Fibroblast of mammary gland (primary cell): ENCODE data around the gene ZNF331.

ENCODE experiments used
- DNase-seq: peaks from one replicate; pipeline ENCODE4 v3.0.0-alpha.2; 2010; ENCODE audit warnings: low read depth
- H3K4me3 ChIP-seq: 2 replicates; pipeline ENCODE4 v1.5.1; 2011; ENCODE audit warnings: low read depth, mild to moderate bottlenecking, low read length, moderate library complexity; ENCODE audit not compliant: control insufficient read depth
- TF ChIP-seq, protein P1 (sequence below): conservative IDR thresholded peaks from 2 replicates; pipeline ENCODE4 v1.5.1; 2011; ENCODE audit warnings: low read depth, low read length, inconsistent platforms; ENCODE audit not compliant: control insufficient read depth, insufficient read depth

Gene ZNF331

DNA sequence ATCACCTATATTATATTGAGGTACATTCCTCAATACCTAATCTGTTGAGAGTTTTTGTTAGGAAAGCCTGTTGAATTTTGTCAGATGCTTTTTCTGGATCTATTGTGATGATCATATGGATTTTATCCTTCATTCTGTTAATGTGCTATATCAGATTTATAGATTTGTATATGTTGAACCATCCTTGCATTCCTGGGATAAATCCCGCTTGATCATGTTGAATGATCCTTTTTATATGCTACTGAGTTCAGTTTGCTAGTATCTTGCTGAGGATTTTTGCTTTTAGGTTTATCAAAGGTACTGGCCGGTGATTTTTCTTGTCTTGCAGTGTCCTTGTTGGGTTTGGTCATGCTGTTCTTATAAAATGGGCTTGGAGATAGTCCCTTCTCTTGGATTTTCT, 12.0 kb upstream of the ZNF331 start:
- DNase-seq = no peak
- TF ChIP-seq, protein P1, sequence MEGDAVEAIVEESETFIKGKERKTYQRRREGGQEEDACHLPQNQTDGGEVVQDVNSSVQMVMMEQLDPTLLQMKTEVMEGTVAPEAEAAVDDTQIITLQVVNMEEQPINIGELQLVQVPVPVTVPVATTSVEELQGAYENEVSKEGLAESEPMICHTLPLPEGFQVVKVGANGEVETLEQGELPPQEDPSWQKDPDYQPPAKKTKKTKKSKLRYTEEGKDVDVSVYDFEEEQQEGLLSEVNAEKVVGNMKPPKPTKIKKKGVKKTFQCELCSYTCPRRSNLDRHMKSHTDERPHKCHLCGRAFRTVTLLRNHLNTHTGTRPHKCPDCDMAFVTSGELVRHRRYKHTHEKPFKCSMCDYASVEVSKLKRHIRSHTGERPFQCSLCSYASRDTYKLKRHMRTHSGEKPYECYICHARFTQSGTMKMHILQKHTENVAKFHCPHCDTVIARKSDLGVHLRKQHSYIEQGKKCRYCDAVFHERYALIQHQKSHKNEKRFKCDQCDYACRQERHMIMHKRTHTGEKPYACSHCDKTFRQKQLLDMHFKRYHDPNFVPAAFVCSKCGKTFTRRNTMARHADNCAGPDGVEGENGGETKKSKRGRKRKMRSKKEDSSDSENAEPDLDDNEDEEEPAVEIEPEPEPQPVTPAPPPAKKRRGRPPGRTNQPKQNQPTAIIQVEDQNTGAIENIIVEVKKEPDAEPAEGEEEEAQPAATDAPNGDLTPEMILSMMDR = no peak

DNA sequence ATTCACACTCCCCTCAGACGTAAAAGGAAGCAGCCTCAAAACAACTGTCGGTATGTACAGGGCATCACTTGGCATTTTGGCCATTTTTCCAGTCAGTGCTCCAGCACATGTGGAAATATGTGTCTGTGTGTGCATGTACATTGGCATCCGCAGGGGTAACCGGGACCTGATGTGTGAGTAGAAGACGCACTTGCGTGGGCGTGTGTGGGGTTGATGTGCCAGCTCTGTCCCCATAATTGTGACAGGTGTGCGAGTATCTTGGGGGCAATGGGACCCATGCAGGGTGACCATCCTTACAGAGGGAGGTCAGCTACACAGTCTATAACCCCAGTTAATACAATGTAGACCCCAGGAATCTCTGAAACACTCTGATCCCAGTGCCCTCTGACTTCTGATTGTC, 7.3 kb upstream of the ZNF331 start:
- no peak overlapping the region for H3K4me3 ChIP-seq
- TF ChIP-seq, protein P1 = no peak
- no peak for DNase-seq

More for the DNA sequence above, 12.0 kb upstream of the ZNF331 start:
- no peak overlapping the region for H3K4me3 ChIP-seq

DNA sequence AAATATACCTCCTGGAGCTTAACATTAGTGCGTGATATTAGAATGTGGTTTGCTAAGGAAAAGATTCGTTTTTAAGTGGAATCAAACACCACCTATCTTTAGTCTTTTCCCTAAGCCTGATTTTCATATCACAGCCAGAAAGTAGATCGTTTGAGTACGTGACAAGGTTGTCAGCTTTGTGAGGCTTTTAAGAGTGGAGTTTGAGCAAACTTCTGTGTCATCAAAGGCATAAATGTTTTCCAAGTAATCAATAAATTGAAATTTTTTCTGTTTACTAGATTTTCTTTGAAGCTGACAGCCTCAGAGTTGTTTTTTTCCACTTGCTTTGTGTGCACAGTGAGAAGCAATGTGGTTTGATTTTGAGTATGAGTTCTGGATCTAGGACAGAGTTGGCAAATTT, 6.5 kb upstream of the ZNF331 start:
- DNase-seq = no peak
- no peak overlapping the region for H3K4me3 ChIP-seq
- TF ChIP-seq, protein P1 = no peak

DNA sequence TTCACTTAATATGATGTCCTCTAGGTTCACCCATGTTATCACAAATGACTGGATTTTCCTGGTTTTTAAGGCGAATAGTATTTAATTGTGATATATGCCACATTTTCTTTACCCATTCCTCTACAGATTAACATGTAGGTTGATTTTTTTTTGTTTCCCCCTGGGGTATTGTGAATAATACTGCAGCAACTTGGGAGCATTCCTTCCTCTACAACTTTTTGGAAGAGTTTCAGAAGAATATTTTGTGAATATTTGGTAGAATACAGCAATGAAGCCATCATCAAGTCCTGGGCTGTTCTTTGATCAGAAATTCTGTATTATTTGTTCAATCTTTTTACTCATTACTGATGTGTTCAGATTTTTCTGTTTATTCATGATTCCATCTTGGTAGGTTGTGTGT, 5.6 kb upstream of the ZNF331 start:
- TF ChIP-seq, protein P1 = no peak
- no peak for DNase-seq
- no peak overlapping the region for H3K4me3 ChIP-seq

DNA sequence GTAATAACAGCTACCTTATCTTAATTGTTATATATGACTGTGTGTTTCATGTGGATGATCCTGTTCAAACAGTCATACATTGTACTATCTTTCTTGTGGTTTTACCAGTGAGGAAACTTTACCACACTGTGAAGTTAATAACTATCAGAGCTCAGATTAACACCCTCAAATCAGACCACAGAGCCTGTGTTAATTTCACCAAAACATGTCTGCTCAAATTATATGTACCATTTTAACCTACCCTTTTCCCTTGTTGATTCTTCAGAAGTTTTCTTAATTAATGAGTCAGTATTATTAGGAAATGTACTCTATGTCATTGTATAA, 1.8 kb upstream of the ZNF331 start:
- TF ChIP-seq, protein P1 = no peak
- no peak for DNase-seq
- H3K4me3 ChIP-seq = no peak overlapping the region

DNA sequence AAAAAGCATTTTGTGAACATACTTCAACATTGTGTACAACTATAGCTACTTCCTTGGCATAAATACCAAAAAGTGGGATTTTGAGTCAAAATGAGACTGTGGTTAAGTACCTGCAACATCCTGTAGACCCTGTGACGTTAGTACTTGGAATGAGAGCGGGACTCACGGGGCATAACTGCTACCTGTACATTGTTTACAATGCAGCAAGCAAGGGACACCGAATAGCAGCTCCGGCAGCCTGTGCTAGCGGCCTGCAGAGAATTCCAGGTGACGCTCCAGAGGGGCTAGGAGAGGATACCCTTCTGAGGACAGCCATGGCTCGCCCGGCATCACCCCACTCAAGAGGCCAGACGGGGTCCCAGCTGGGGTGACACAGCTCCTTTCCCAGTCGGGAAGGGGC, 824 bp upstream of the ZNF331 start:
- DNase-seq = no peak
- TF ChIP-seq, protein P1 = no peak
- peak overlapping the region; percentile 65 for H3K4me3 ChIP-seq

DNA sequence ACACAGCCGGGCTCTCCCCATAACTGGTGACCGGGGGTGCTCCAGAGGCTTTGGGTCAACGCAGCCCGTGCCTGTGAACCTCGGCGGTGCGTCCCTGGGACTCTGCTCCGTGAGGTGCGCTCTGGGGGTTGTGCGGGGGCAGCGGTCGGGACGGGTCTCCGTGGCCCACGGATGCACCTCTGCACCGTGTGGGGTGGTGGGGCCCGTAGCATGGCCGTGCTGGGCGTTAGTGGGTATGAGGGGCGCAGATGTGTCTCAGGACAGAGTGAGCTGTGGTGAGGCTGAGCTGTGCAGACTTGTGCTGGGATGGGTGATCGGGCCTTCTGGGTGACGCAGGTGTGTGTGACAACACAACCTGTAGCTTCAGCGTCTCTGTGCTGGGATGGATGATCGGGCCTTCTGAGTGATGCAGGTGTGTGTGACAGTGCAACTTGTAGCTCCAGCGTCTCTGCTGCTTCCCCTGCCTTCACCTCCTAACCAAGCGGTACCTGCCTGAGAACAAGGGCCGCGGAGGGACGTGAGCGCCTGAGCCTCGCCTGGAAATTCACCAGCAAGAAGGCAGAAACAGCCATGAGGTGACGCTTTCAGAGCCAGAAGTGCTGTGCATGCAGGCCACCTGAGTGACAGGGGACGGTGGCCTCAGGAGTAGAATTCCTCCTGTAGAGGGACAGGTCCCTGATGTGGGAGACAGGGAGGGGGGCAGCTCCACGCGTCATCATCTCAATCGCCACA, 599 bp downstream of the ZNF331 start:
- DNase-seq = no peak
- peak overlapping the region; percentile 65 for H3K4me3 ChIP-seq
- TF ChIP-seq, protein P1 = no peak
